Measurements from ENCODE around the gene FN3KRP.

FN3KRP gene

GRCh38 chr17:82679586-82680465, 36.7 kb upstream of the FN3KRP start:
- no peak overlapping the region for H3K27ac ChIP-seq
- H3K36me3 ChIP-seq, result peaks cover 0 to 3% (median 0%) of the 10 kb centered on the region in 3 donors
- H3K4me3 ChIP-seq, result no peak overlapping the region
- no peak for TF ChIP-seq CTCF (IDR thresholded peaks at IDR 0.05)
- H3K4me1 ChIP-seq, result peaks cover 0 to 3% (median 0%) of the 10 kb centered on the region in 4 donors
- intact Hi-C loops (cut with DNase I; ENCODE audit: low total_unique reads), result no loop called here
- DNase-seq, result no peak
- H3K9me3 ChIP-seq, result peaks cover 3 to 8% (median 4%) of the 10 kb centered on the region in 3 donors
- H3K27me3 ChIP-seq, result no peaks in the 10 kb centered on the region

- no peaks in the 10 kb centered on the region for H3K27me3 ChIP-seq
- H3K4me1 ChIP-seq, result peaks cover 0 to 4% (median 0%) of the 10 kb centered on the region in 4 donors
- no peak for TF ChIP-seq CTCF (IDR thresholded peaks at IDR 0.05)
- no peak overlapping the region for H3K4me3 ChIP-seq
- H3K36me3 ChIP-seq, result peaks cover 0 to 3% (median 0%) of the 10 kb centered on the region in 3 donors
- peaks cover 3 to 8% (median 4%) of the 10 kb centered on the region in 3 donors for H3K9me3 ChIP-seq
- H3K27ac ChIP-seq, result no peak overlapping the region
- DNase-seq, result no peak
- intact Hi-C loops (cut with DNase I; ENCODE audit: low total_unique reads), result no loop called here
Observed at GRCh38 chr17:82681547-82681946, 35.0 kb upstream of the FN3KRP start.

- Histone ChIP-seq H3K4me3 (no peak overlapping the region), H3K9me3 (peaks cover 3 to 8% (median 4%) of the 10 kb centered on the region in 3 donors), H3K36me3 (peaks cover 0 to 3% (median 0%) of the 10 kb centered on the region in 3 donors), H3K27me3 (no peaks in the 10 kb centered on the region), H3K4me1 (peaks cover 0 to 4% (median 0%) of the 10 kb centered on the region in 4 donors), H3K27ac (no peak overlapping the region)
- intact Hi-C loops (cut with DNase I; ENCODE audit: low total_unique reads), result no loop called here
- no peak for TF ChIP-seq CTCF (IDR thresholded peaks at IDR 0.05)
- no peak for DNase-seq
Observed at GRCh38 chr17:82683534-82683933, 33.0 kb upstream of the FN3KRP start.

- DNase-seq, result no peak
- Histone ChIP-seq H3K4me1 (peaks cover 0 to 6% (median 0%) of the 10 kb centered on the region in 4 donors), H3K36me3 (peaks cover 0 to 3% (median 0%) of the 10 kb centered on the region in 3 donors), H3K4me3 (no peak overlapping the region), H3K9me3 (peaks cover 3 to 8% (median 4%) of the 10 kb centered on the region in 3 donors), H3K27ac (no peak overlapping the region), H3K27me3 (no peaks in the 10 kb centered on the region)
- TF ChIP-seq CTCF (IDR thresholded peaks at IDR 0.05), result no peak
- intact Hi-C loops (cut with DNase I; ENCODE audit: low total_unique reads), result no loop called here
Observed at GRCh38 chr17:82684228-82684841, 32.2 kb upstream of the FN3KRP start.

GRCh38 chr17:82685291-82685690, 31.2 kb upstream of the FN3KRP start:
- Histone ChIP-seq H3K9me3 (peaks cover 3 to 8% (median 4%) of the 10 kb centered on the region in 3 donors), H3K4me1 (peaks cover 0 to 8% (median 0%) of the 10 kb centered on the region in 4 donors), H3K27me3 (no peaks in the 10 kb centered on the region), H3K27ac (no peak overlapping the region), H3K4me3 (no peak overlapping the region), H3K36me3 (peaks cover 0 to 3% (median 0%) of the 10 kb centered on the region in 3 donors)
- intact Hi-C loops (cut with DNase I; ENCODE audit: low total_unique reads), result no loop called here
- TF ChIP-seq CTCF (IDR thresholded peaks at IDR 0.05), result no peak
- no peak for DNase-seq
